ENCODE measurements around the gene UMODL1. TPM values are rescaled to one million over a fixed set of nuclear protein-coding genes. Genes with fewer than 3 reads are reported as not detected.

UMODL1 gene
- total and polyA plus RNA-seq, 10 of the 15 experiments (the other 5 are each of a cell fraction or from before 2014, with no cell fraction given): 0.01 to 0.11 (median 0.03) TPM; not detected in 5

- peak; percentile 99 for TF ChIP-seq ZNF687 (IDR thresholded peaks at IDR 0.05)
- 0 out of 2 replicates have a peak, but pooled peaks have one; percentile 48 for TF ChIP-seq YY1 (IDR thresholded peaks at IDR 0.05; ENCODE audit: low read depth, low read length)
- no peak; the same call in 1 of the 2 replicates for TF ChIP-seq HDGF (IDR thresholded peaks at IDR 0.05)
- TF ChIP-seq NKRF (conservative IDR thresholded peaks at IDR 0.05): 0 out of 2 replicates have a peak, but pooled peaks have one; percentile 27
- 0 out of 2 replicates have a peak, but pooled peaks have one; percentile 17 for TF ChIP-seq ZNF207 (IDR thresholded peaks at IDR 0.05; ENCODE audit: borderline replicate concordance)
- TF ChIP-seq JUNB (IDR thresholded peaks at IDR 0.05): 0 out of 2 replicates have a peak, but pooled peaks have one; percentile 38
- peak; percentile 64 for TF ChIP-seq RFX5 (IDR thresholded peaks at IDR 0.05; ENCODE audit: low read depth, low read length)
- 0 out of 2 replicates have a peak, but pooled peaks have one; percentile 13 for TF ChIP-seq FOXM1 (IDR thresholded peaks at IDR 0.05; ENCODE audit: low read depth, low read length)
- TF ChIP-seq POLR2AphosphoS5 (IDR thresholded peaks at IDR 0.05; ENCODE audit: low read length): peak; percentile 81
- TF ChIP-seq USF1 (IDR thresholded peaks at IDR 0.05; ENCODE audit: borderline replicate concordance, extremely low read length, insufficient read depth, low read depth, low read length): peak; percentile 66
- no peak for TF ChIP-seq MLLT1 (IDR thresholded peaks at IDR 0.05)
- peak; percentile 85 for TF ChIP-seq FOXK2 (IDR thresholded peaks at IDR 0.05)
Measured at GRCh38 chr21:42062236-42063022, 8.7 kb upstream of the UMODL1 start (continued).

Data from GM12878 (cell line).